ENCODE data around the gene PPP3CA. TPM values are rescaled to one million over a fixed set of nuclear protein-coding genes. Genes with fewer than 3 reads are reported as not detected.

The PPP3CA gene
- total RNA-seq (10 to 100 TPM; 39.1 to 44.5 TPM), polyA plus RNA-seq (ENCODE audit: insufficient read depth, low read depth, low replicate concordance) (19.1 TPM)
- long read RNA-seq, donor 1, full-length matches to known transcripts: 6 of 196 reads
- long read RNA-seq, donor 1, partial matches to known transcripts: 190 of 196 reads
- long read RNA-seq, donor 1, other reads (novel, unspliced or antisense): 0 of 196 reads
- long read RNA-seq, donor 2, partial matches to known transcripts: 74 of 76 reads
- long read RNA-seq, donor 2, other reads (novel, unspliced or antisense): 0 of 76 reads

DNA sequence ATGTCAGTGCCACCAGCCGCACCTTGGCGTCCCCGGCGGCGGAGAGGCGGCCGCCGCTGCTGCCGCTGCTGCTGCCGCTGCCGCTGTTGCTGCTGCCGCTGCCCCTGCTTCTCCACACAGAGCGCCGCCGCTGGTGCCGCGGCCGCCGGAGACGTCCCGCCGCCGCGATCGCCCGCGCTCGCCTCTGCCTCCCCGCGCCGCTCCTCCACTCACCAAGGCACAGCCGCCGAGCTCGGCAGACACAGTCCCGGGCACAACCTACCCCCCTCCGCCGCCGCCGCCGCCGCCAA is at the start of gene PPP3CA:
Gene PPP3CA (minus strand): TSS at position 260 of the 290 bp plus-strand sequence.
- H3K27ac ChIP-seq: peak within 1 kb of the TSS; percentile 86 to 95
- peaks cover 25% of the 10 kb centered on the region for H3K4me1 ChIP-seq
- H3K4me3 ChIP-seq: peak within 1 kb of the TSS; percentile 86 to 93
- 1 to 5% methylated on average over 4 to 41 of the region's 41 CpGs for WGBS, 2 donors
- no peaks in the 10 kb centered on the region for H3K27me3 ChIP-seq
- intact Hi-C loops (cut with DNase I; ENCODE audit: low total_unique reads): no loop called here
- TF ChIP-seq, protein P1, sequence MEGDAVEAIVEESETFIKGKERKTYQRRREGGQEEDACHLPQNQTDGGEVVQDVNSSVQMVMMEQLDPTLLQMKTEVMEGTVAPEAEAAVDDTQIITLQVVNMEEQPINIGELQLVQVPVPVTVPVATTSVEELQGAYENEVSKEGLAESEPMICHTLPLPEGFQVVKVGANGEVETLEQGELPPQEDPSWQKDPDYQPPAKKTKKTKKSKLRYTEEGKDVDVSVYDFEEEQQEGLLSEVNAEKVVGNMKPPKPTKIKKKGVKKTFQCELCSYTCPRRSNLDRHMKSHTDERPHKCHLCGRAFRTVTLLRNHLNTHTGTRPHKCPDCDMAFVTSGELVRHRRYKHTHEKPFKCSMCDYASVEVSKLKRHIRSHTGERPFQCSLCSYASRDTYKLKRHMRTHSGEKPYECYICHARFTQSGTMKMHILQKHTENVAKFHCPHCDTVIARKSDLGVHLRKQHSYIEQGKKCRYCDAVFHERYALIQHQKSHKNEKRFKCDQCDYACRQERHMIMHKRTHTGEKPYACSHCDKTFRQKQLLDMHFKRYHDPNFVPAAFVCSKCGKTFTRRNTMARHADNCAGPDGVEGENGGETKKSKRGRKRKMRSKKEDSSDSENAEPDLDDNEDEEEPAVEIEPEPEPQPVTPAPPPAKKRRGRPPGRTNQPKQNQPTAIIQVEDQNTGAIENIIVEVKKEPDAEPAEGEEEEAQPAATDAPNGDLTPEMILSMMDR (IDR thresholded peaks at IDR 0.05): no peak
- TF ChIP-seq POLR2A (IDR thresholded peaks at IDR 0.05): peak; percentile 51
- no peaks in the 10 kb centered on the region for H3K9me3 ChIP-seq
- H3K36me3 ChIP-seq (ENCODE audit: low read depth, missing control alignments): no peaks in the 10 kb centered on the region
- DNase-seq: no peak

DNA sequence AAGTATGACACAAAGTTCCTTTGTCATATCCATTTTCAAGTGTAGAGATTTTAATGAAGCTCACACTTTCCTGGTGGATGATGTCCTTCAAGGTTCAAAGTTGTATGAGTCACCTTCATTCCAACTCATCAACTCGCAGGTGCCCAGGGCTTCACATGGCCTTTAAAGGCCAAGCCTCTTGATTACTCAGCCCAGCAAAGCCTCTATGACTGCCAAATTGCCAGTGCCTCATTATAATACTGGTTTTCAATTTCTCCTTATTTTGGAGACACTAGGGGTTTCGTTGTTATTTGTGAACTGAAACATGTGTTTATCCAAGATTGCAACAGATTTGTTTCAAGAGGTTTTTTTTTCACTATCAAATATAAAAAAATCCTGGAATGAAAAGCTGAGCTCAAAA is 45.9 kb upstream of the PPP3CA start:
- TF ChIP-seq, protein P1 (IDR thresholded peaks at IDR 0.05): no peak
- no peak for TF ChIP-seq POLR2A (IDR thresholded peaks at IDR 0.05)
- WGBS, 2 donors: 61 to 73% methylated on average over 2 of the region's 2 CpGs
- no peaks in the 10 kb centered on the region for H3K4me1 ChIP-seq
- intact Hi-C loops (cut with DNase I; ENCODE audit: low total_unique reads): no loop called here
- DNase-seq: no peak
- H3K36me3 ChIP-seq (ENCODE audit: low read depth, missing control alignments): no peaks in the 10 kb centered on the region
- H3K27ac ChIP-seq: no peak overlapping the region
- H3K9me3 ChIP-seq: no peaks in the 10 kb centered on the region
- no peak overlapping the region for H3K4me3 ChIP-seq
- H3K27me3 ChIP-seq: no peaks in the 10 kb centered on the region

DNA sequence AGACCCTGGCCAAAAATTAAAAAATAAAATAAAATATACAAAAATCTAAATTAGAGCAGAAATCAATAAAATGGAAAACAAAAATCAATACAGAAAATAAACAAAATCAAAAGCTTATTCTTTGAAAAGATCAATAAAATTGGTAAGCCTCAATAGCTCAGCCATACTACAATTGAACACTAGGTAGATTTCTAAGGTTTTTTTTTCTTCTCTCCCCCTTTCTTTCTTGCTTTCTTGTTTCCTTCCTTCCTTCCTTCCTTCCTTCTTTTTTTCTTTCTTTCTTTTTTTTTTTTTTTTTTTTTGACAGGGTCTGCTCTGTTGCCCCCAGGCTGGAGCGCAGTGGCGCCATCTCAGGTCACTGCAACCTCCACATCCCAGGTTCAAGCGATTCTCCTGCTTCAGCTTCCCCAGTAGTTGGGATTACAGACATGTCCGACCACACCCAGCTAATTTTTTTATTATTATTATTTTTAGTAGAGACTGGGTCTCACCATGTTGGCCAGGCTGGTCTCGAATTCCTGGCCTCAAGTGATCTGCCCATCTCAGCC is 23.4 kb upstream of the PPP3CA start:
- TF ChIP-seq, protein P1 (IDR thresholded peaks at IDR 0.05): no peak
- no peak for TF ChIP-seq POLR2A (IDR thresholded peaks at IDR 0.05)
- intact Hi-C loops (cut with DNase I; ENCODE audit: low total_unique reads): no loop called here
- Histone ChIP-seq H3K4me3 (no peak overlapping the region), H3K9me3 (no peaks in the 10 kb centered on the region), H3K4me1 (no peaks in the 10 kb centered on the region), H3K27ac (no peak overlapping the region), H3K27me3 (no peaks in the 10 kb centered on the region), H3K36me3 (ENCODE audit: low read depth, missing control alignments) (no peaks in the 10 kb centered on the region)
- DNase-seq: no peak
- whole genome bisulfite sequencing, 2 donors: 88 to 92% methylated on average over 5 of the region's 5 CpGs

DNA sequence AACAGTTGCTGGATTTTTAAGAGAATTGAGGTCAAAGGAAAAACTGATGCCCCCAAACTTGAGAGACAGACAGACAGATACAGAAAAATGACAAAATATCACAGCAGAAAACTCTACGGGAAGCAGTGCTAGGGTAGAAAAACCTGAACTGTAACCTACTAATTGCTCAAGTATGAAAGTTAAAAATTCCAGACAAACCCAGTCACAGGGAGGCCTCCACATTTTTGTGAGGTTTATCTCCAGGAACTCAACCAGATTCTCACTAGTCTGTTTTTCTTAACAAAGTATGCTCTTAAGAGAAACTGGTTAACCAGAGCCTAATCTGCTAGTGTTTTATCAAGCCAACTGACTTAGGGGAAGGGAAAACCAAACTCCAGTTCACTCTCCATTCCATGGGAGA is 19.9 kb upstream of the PPP3CA start:
- H3K36me3 ChIP-seq (ENCODE audit: low read depth, missing control alignments): no peaks in the 10 kb centered on the region
- no peaks in the 10 kb centered on the region for H3K9me3 ChIP-seq
- intact Hi-C loops (cut with DNase I; ENCODE audit: low total_unique reads): no loop called here
- H3K4me3 ChIP-seq: no peak overlapping the region
- TF ChIP-seq, protein P1 (IDR thresholded peaks at IDR 0.05): no peak
- TF ChIP-seq POLR2A (IDR thresholded peaks at IDR 0.05): no peak
- no peak overlapping the region for H3K27ac ChIP-seq
- 82 to 93% methylated on average over 1 of the region's 1 CpG for WGBS, 2 donors
- H3K27me3 ChIP-seq: no peaks in the 10 kb centered on the region
- DNase-seq: no peak
- H3K4me1 ChIP-seq: no peaks in the 10 kb centered on the region

DNA sequence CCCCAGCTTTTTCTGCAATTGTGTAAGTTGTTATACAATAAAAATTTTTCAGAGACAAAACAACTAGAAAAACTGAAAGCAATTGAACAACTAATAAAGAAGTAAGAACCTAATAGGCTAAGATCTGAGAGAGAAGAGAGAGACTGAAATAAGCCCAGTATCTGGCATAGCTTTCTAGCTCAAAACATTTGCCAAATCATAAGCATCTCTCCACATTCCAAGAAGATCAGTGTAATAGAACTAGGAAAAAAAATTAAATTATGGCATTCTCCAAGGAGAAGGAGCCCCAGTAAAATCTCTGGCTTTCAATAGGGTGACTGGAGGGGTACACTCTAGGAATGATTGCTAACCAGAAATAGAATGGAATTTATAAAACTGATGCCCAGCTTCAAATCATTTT is 19.0 kb upstream of the PPP3CA start:
- H3K36me3 ChIP-seq (ENCODE audit: low read depth, missing control alignments): no peaks in the 10 kb centered on the region
- intact Hi-C loops (cut with DNase I; ENCODE audit: low total_unique reads): no loop called here
- H3K4me3 ChIP-seq: no peak overlapping the region
- no peaks in the 10 kb centered on the region for H3K9me3 ChIP-seq
- DNase-seq: no peak
- H3K4me1 ChIP-seq: no peaks in the 10 kb centered on the region
- TF ChIP-seq, protein P1 (IDR thresholded peaks at IDR 0.05): no peak
- TF ChIP-seq POLR2A (IDR thresholded peaks at IDR 0.05): no peak
- no peak overlapping the region for H3K27ac ChIP-seq
- no peaks in the 10 kb centered on the region for H3K27me3 ChIP-seq
